Left ventricle myocardium inferior (tissue), 1 donor: Measurements from ENCODE around the gene GADL1. TPM values are rescaled to one million over a fixed set of nuclear protein-coding genes. Genes with fewer than 3 reads are reported as not detected.

Source experiments
- DNase-seq: peaks from one replicate; pipeline ENCODE4 v3.0.0-alpha.2; 2020
- H3K27ac ChIP-seq: fragments of 200-600 bp; replicated peaks from 2 replicates; pipeline ENCODE4 v1.8.0; 2021
- H3K27me3 ChIP-seq: fragments of 200-600 bp; 2 replicates; pipeline ENCODE4 v1.8.0; 2021; ENCODE audit warnings: low read depth
- H3K36me3 ChIP-seq: fragments of 200-600 bp; 2 replicates; pipeline ENCODE4 v1.8.0; 2021
- H3K4me1 ChIP-seq: fragments of 200-600 bp; 2 replicates; pipeline ENCODE4 v1.8.0; 2021
- H3K4me3 ChIP-seq: fragments of 200-600 bp; 2 replicates; pipeline ENCODE4 v1.8.0; 2021; ENCODE audit warnings: mild to moderate bottlenecking, moderate library complexity
- H3K9me3 ChIP-seq: fragments of 200-600 bp; replicated peaks from 2 replicates; pipeline ENCODE4 v1.8.0; 2021
- intact Hi-C: fragments of 100-400 bp; cut with micrococcal nuclease; formaldehyde crosslinking; loops from one replicate; pipeline ENCODE4 v1.11.0; 2022
- total RNA-seq: library from RNA; stranded (reverse); fragmentation: NEBNext Ultra II Directional; extraction: Animal tissue kit (Norgen Biotek cat#: 25700); gene quantifications from one replicate; pipeline ENCODE4 v1.2.1, GENCODE V29; 2021
- TF ChIP-seq, protein P1 (sequence below): fragments of 200-600 bp; IDR thresholded peaks from 2 replicates; pipeline ENCODE4 v1.8.0; 2021; ENCODE audit warnings: antibody characterized with exemption, mild to moderate bottlenecking, borderline replicate concordance
- donor health status: DM: no; HTN: yes; CAD: no; lungs with severe emphysema.

Gene GADL1
- total RNA-seq, 1 donor from 2014 or later, result 0.11 TPM

DNA sequence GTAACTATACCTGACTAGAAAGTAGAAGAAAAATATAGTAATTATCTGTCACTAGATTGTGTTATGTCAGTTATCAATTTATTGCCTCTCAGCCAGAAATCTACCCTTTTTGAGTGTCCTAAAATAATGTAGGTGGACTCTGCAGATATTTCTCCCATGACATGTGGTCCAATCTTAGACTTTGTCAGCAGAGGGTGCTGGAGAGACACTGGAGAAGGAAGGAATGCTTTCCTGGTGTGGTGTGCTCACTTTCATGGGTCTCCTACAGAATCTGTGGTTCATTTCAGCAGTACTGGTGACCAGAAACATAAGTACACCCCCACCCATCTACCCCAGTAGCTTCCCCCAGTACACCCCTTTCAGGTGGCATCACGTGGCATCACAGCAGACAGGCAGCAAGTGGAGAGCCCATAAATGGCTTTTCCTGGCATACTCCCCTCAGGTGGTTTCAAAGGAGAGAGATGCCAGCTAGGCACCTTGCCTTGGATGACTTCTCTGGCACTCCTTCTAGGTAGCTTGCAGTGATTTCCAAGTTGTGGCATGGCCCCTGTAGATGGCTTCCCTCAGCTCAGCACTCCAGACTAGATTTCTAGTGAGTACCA lies 114.7 kb downstream of the GADL1 start:
- Histone ChIP-seq H3K4me1 (no peaks in the 10 kb centered on the region), H3K27me3 (no peaks in the 10 kb centered on the region), H3K27ac (no peak overlapping the region), H3K9me3 (no peaks in the 10 kb centered on the region), H3K36me3 (no peaks in the 10 kb centered on the region), H3K4me3 (no peak overlapping the region)
- TF ChIP-seq, protein P1, sequence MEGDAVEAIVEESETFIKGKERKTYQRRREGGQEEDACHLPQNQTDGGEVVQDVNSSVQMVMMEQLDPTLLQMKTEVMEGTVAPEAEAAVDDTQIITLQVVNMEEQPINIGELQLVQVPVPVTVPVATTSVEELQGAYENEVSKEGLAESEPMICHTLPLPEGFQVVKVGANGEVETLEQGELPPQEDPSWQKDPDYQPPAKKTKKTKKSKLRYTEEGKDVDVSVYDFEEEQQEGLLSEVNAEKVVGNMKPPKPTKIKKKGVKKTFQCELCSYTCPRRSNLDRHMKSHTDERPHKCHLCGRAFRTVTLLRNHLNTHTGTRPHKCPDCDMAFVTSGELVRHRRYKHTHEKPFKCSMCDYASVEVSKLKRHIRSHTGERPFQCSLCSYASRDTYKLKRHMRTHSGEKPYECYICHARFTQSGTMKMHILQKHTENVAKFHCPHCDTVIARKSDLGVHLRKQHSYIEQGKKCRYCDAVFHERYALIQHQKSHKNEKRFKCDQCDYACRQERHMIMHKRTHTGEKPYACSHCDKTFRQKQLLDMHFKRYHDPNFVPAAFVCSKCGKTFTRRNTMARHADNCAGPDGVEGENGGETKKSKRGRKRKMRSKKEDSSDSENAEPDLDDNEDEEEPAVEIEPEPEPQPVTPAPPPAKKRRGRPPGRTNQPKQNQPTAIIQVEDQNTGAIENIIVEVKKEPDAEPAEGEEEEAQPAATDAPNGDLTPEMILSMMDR, result peak; percentile 57
- intact Hi-C loops, result loop anchor here (10.0 kb wide), 1 partner anchor 355 kb away; no protein-coding TSS in a partner anchor
- DNase-seq, result no peak

DNA sequence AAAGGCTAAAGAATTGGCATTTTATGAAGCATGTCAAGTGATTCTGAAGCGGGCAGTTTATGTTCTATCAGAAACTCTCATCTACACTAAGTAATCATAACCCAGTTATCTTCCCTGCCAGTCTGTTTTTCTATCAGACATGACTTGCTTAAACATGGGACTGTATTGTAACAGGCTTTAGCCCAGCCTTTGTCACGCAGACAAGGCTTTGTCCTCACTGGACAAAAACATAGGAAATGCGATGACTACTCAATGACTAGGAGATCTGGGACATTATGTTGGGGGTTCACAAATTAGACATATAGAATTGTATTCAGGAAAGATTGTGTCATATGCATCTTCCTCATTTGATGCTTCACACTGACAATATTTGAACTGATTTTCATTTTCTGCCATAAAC lies 115.5 kb downstream of the GADL1 start:
- no peaks in the 10 kb centered on the region for H3K9me3 ChIP-seq

DNA sequence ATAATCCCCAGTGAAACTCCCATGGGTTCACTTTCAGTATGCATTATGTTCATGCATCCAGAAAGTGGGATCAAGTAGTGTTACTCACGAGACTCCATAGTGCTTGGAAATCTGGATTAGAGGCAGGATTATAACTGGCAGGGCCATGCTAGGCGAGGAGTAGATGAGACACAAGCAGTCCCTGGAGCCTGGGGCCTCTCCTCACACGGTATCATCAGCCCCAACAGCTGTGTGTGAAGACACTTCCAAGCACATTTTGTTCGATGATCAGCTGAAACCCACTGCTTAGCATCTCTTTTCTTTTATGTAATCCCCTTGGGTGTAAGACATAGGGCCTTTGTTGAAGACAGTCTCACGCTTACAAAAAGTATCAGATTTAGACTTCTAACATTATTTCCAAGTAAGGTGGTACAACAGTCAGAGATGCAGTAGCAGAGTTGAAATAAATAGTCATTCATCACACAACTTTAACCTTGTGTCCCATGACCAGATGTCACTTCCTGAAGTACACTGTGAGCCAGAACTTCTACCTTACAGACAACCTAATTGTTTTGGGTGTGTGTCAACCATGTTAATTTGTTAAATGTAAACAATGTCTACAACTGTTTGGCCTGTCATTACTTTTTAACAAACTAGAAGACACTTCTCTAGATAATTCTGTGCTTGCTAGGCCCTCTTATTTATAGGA lies 116.9 kb downstream of the GADL1 start:
- Histone ChIP-seq H3K27ac (no peak overlapping the region), H3K36me3 (no peaks in the 10 kb centered on the region), H3K4me1 (no peaks in the 10 kb centered on the region), H3K4me3 (no peak overlapping the region), H3K9me3 (no peaks in the 10 kb centered on the region), H3K27me3 (no peaks in the 10 kb centered on the region)
- DNase-seq, result no peak
- intact Hi-C loops, result loop anchor here (10.0 kb wide), 1 partner anchor 357 kb away; no protein-coding TSS in a partner anchor
- TF ChIP-seq, protein P1, result no peak

More for the DNA sequence above, 115.5 kb downstream of the GADL1 start:
- TF ChIP-seq, protein P1, result no peak
- intact Hi-C loops, result loop anchor here (10.0 kb wide), 1 partner anchor 356 kb away; no protein-coding TSS in a partner anchor
- Histone ChIP-seq H3K4me3 (no peak overlapping the region), H3K4me1 (no peaks in the 10 kb centered on the region), H3K27ac (no peak overlapping the region), H3K36me3 (no peaks in the 10 kb centered on the region), H3K27me3 (no peaks in the 10 kb centered on the region)
- DNase-seq, result no peak

DNA sequence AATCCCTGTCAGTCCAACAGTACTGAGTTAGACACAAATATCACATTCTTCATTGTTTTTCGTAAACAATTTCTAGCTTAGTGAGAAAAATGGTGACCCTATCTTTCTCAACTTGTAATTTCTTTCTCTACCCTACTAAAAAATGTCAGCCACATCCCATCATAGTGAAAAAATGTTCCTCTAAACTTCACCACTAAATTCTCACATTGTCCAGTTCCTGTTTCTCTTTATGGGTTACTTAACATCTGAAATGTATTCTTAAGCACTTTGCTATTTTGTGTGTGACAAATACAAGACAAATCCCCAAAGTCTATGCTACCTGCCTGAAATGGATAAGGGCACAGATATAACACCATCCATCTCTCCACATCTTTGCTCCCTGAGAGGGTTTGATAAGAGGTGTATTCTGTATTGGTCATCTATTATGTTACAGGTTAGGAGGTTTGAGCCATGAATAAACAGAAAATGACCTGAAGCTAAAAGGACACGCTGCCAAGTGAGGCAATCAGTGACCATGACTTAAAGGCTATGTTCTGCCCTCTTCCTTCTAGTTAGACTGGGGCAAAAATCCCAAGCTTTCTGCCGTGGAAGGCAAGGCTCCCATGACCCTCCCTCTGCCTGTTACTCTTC lies 118.2 kb downstream of the GADL1 start:
- intact Hi-C loops, result loop anchor here (10.0 kb wide), 1 partner anchor 358 kb away; no protein-coding TSS in a partner anchor
- no peak overlapping the region for H3K27ac ChIP-seq
- DNase-seq, result no peak
- H3K9me3 ChIP-seq, result no peaks in the 10 kb centered on the region
- H3K4me3 ChIP-seq, result no peak overlapping the region
- H3K4me1 ChIP-seq, result no peaks in the 10 kb centered on the region
- TF ChIP-seq, protein P1, result no peak
- no peaks in the 10 kb centered on the region for H3K36me3 ChIP-seq
- no peaks in the 10 kb centered on the region for H3K27me3 ChIP-seq

DNA sequence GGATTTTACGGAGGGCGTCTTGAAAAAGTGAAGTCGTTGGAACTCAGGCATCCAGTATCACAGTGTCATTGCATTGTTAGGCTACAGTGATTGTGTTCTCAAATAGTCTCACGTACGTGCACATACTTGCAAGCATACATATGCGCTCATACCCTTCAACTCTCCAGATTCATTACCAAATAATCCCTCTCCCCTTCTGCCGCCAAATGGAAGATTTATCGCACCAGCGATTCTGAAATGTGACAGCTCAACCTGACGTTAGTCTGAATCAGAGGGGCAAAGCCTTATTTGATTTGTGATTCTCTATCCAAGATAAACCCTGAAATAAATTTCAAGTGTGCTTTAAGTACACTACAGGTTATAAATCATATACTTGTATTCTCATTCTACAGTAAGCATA lies 119.4 kb downstream of the GADL1 start:
- intact Hi-C loops, result loop anchor here (10.0 kb wide), 1 partner anchor 360 kb away; no protein-coding TSS in a partner anchor
- Histone ChIP-seq H3K27me3 (no peaks in the 10 kb centered on the region), H3K27ac (no peak overlapping the region), H3K36me3 (no peaks in the 10 kb centered on the region), H3K9me3 (no peaks in the 10 kb centered on the region), H3K4me1 (no peaks in the 10 kb centered on the region), H3K4me3 (no peak overlapping the region)
- no peak for DNase-seq
- TF ChIP-seq, protein P1, result no peak
